Activated T-helper 9 cell treated with anti-CD3 and anti-CD28 coated beads, Interleukin-2, amount 50 U/mL, for 16 hours (primary cell): ENCODE measurements around the gene UQCC3.
A peak's percentile ranks its signal among the peaks of the same experiment; 100 is the strongest.
"Not testable (repeated sequence)": the region's sequence is repeated elsewhere in the genome, so short reads cannot be mapped to it uniquely, and the experiment has no call there.

Experiments
- DNase-seq: peaks from one replicate; pipeline ENCODE4 v3.0.0-alpha.2; 2020; ENCODE audit warnings: low read depth

UQCC3 gene

DNA sequence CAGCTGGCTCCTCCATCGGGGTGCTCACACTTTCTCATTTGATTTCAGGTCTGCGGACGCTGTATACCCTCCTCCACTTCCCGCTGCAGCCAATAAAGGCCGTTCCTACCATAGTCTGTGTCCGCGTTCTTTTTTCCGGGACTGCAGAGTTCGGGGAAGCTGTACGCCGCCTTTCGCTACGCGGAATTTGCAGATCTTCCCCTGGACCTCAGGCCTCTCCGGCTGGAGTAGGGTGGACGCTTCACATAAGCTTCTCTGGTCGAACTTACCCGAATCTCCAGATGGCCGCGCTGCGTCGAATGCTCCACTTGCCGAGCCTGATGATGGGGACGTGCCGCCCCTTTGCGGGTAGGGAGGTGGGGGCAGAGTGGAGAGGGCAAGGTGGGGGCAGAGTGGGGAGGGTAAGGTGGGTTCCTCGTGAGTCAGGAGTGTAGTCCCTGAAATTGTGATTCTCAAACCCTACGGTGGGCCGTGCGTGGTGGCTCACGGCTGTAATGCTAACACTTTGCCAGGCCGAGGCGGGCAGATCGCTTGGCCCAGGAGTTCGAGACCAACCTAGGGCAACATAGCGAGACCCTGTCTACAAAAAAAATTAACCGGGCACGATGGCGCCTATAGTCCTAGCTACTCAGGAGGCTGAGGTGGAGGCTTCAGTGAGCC lies 5.7 kb upstream of the UQCC3 start:
- peak; percentile 48 for DNase-seq

DNA sequence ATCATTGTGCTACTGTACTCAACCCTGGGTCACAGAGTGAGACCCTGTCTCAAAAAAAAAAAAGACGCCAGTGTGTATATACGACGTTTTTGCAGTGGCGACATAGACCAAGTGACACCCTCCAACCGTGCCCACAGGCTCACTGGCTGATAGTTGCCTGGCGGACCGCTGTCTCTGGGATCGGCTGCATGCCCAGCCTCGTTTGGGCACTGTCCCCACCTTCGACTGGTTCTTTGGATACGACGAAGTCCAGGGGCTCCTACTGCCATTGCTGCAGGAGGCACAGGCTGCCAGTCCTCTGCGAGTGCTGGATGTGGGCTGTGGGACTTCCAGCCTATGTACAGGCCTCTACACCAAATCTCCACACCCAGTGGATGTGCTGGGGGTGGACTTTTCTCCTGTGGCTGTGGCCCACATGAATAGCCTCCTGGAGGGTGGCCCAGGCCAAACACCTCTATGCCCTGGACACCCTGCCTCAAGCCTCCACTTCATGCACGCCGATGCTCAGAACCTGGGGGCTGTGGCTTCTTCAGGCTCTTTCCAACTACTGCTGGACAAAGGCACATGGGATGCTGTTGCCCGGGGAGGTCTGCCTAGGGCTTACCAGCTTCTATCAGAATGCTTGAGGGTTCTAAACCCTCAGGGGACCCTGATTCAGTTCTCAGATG lies 5.1 kb upstream of the UQCC3 start:
- no peak for DNase-seq

GRCh38 chr11:62667460-62667859 lies 4.0 kb upstream of the UQCC3 start:
- DNase-seq: no peak

GRCh38 chr11:62669420-62670161 lies 1.9 kb upstream of the UQCC3 start:
- DNase-seq: no peak

- peak; percentile 24 for DNase-seq
Observed at GRCh38 chr11:62671236-62671607, 251 bp upstream of the UQCC3 start.

GRCh38 chr11:62673196-62673525 lies 1.7 kb downstream of the UQCC3 start:
- no peak for DNase-seq

DNA sequence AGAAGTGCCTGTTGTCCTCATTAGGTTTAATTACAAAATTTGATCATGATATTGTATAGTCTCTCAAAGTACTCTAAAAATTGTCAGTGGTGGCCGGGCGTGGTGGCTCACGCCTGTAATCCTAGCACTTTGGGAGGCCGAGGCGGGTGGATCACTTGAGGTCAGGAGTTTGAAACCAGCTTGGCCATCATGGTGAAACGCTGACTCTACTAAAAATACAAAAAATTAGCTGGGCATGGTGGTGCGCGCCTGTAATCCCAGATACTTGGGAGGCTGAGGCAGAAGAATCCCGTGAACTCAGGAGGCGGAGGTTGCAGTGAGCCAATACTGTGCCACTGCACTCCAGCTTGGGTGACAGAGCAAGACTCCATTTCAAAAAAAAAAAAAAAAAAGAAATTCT lies 3.9 kb downstream of the UQCC3 start:
- not testable (repeated sequence) for DNase-seq

GRCh38 chr11:62676698-62677097 lies 5.2 kb downstream of the UQCC3 start:
- DNase-seq: no peak

- no peak for DNase-seq
Observed at GRCh38 chr11:62677156-62677555, 5.7 kb downstream of the UQCC3 start.

- DNase-seq: no peak
Observed at GRCh38 chr11:62677714-62678113, 6.2 kb downstream of the UQCC3 start.

GRCh38 chr11:62678433-62678769 lies 6.9 kb downstream of the UQCC3 start:
- no peak for DNase-seq

DNA sequence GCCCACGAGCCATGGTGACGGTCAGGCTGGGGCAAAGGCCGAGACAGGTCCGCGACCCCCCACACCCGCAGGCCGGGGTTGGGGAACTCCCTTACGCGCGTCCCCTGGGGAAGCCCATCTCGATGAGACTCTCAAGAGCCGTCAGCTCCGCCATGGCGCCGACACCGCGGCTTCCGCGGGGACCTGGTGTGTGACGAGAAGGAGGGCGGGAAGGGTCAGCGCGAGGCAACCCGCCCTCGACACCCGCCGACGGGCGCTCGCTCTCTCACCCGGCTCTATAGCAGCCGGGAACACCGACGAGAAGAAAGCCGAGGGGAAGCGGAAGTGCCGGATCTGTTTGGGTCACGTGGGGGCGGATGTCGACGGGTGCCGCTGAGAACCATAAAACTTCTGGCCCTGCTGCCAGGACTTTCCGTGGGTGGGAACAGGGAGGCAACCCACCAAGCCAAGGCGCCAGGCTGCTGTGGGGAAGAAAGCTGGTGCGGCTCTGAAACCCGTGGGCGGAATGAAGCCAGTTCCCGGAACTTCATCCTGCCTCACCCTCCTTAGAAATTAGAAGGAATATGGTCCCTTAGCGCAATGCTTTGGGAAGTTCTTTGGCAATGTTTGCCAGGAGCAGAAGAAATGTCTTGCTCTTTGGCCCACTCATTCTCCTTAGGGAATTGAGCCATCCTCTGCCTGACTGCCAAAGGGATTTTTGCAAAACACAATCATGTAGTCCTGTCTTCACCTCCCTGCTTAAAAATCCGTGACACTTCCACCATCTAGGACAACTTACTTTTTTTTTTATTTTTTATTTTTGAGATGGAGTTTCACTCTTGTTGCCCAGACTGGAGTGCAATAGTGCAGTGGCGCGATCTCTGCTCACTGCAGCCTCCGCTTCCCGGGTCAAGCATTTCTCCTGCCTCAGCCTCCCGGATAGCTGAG lies 7.6 kb downstream of the UQCC3 start, which contains the start of gene UBXN1:
UBXN1 (minus strand) TSS at position 304 of the 927 bp plus-strand sequence; CDS start at position 154, 150 bp downstream.
- peak; percentile 76 for DNase-seq

DNA sequence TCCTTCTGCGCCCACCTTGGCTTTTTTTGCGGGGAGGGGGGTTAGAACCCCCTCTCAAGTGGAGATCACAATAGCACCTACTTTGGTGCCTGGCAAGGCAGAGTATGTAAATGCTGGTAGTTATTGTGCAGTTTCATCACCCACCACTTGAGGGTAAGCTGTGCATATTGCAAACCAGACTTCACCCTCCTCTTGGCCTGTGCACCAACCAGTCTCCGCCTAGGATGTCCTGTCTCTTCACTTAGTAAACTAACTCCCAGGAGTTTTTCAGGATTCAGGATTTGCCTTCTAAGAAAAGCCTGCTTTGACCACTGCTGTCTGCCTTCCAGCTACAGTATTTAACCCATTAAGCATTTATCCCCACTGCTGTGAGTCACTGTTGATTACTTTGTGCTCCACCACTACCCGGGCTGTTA lies 9.4 kb downstream of the UQCC3 start:
- no peak for DNase-seq

- no peak for DNase-seq
Observed at GRCh38 chr11:62682518-62682917, 11.0 kb downstream of the UQCC3 start.

- no peak for DNase-seq
Observed at GRCh38 chr11:62687508-62688396, 16.3 kb downstream of the UQCC3 start.

DNA sequence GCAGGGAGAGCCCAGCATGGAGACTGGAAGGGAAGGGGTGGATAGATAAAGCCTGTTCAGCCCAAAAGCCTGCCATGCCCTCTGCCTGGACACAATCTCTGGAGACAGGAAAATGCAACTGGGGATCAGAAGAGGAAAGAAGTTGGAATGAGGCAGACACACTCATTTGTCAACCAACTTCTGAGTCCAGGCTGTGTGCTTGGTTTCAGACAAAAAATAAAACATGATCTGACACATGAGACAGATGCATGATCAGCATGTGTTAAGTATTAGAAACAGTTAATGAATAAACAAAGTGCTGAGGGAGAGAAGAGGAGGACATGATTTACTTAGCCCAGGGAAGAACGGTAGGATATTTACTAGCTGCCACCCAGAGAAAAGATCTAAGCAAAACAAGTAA lies 17.0 kb downstream of the UQCC3 start:
- no peak for DNase-seq

DNA sequence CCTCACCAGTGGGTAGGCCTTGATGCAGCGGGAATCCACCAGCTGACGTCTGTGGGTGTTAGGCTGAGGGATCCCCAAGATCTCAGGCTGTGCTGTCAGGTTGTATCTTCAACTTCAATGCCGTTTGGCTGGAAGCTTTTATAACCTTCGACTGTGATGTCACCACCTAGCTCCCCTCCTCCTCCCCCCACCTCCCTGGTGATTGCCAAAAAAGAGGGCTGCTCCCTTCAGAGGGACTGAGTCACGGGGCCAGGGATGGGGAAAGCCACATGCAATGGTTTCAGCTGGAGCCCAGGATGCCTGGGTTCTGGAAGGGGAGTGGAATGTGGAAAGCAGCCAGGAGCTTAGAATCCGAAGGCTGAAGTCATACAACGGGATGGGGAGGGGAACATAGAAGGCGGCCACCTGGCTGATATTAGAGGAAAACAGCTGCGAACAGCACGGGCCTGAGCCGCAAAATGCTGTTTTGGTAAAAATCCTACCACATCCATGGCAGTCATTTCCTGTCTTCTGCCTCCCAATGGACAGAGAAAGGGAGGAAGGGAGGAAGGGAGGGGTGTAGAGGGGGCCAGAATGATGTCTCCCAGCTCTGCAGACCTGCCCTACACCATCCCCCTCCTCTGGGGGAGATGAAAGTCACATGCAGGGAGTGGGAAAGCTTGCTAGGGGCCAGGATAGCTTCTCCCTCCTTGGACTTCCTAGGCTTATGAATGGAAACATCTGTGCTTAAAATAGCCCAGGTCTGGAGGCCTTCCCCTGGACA lies 18.1 kb downstream of the UQCC3 start, which contains the start of gene LRRN4CL:
LRRN4CL (minus strand) TSS at position 110 of the 763 bp plus-strand sequence. CDS start 1,022 bp downstream, outside the sequence.
- no peak for DNase-seq

DNA sequence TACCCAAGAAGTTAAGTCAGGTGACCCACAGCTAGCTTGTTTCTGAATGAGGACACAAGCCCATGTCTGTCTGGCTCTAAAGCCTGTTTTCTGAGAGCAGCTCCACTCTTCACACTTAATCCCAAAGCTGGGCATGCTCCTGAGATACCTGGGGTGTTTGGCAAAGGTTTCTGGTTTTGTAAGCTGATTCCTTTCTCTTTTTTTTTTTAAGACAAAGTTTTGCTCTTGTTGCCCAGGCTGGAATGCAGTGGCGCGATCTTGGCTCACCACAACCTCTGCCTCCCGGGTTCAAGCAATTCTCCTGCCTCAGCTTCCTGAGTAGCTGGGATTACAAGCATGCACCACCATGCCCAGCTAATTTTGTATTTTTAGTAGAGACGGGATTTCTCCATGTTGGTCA lies 22.2 kb downstream of the UQCC3 start:
- not testable (repeated sequence) for DNase-seq

DNA sequence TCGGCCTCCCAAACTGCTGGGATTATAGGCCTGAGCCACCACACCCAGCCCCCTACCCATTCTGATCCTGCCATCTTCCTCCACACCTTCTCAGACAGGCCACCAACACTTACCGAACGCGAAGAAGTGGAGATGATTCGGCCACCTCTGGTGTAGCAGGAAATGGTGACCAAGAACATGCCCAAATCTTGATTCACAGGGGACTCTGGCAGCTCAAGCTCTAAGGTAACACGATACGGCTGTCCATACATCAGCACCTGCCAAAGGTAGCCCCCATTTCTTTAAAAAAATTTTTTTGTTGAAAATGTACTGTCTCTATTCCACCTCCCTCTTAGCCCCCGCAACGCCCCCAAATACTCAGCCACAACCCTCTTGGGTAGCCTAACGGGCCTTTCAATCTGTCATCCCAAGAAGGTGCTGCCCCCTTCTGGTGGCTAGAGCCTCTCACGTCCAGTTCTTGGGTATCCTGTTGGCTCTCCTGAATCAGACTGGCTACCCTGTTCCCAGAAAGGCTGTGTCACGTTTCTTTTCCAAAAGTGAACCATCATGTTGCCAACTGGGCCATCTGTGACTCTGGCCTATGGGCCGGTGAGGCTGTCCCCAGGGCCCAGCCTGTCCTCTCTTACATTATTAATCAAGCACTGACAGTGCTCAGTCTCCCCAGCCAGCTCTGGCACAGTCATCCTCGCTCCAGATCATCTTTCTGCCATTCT lies 23.1 kb downstream of the UQCC3 start:
- peak; percentile 57 for DNase-seq

- no peak for DNase-seq
Observed at GRCh38 chr11:62702246-62702645, 30.8 kb downstream of the UQCC3 start.
